K562 (cell line): ENCODE measurements around the gene PUM2. TPM values are rescaled to one million over a fixed set of nuclear protein-coding genes. Genes with fewer than 3 reads are reported as not detected.

Experiments
- BRD9 ChIP-seq: fragments of 450-650 bp; IDR thresholded peaks from 2 replicates; pipeline ENCODE4 v1.6.1; 2018; ENCODE audit warnings: low read depth; ENCODE audit not compliant: partially characterized antibody
- ESRRA ChIP-seq: fragments of 450-650 bp; IDR thresholded peaks from 2 replicates; pipeline ENCODE4 v1.6.1; 2014; ENCODE audit warnings: low read depth, mild to moderate bottlenecking, moderate library complexity, borderline replicate concordance
- GTF2F1 ChIP-seq: IDR thresholded peaks from 2 replicates; pipeline ENCODE4 v1.6.1; 2011; ENCODE audit warnings: low read depth, low read length, improper control_type of control experiment
- MEF2A ChIP-seq: IDR thresholded peaks from 2 replicates; pipeline ENCODE4 v1.6.1; 2011; ENCODE audit warnings: low read depth, mild to moderate bottlenecking, low read length, moderate library complexity; ENCODE audit not compliant: control insufficient read depth
- NFE2L1 ChIP-seq: fragments of 450-650 bp; IDR thresholded peaks from 2 replicates; pipeline ENCODE4 v1.6.1; 2016; ENCODE audit warnings: missing genetic modification characterization, low read depth, mild to moderate bottlenecking, missing compliant biosample characterization, moderate library complexity, borderline replicate concordance
- OTX1 ChIP-seq: fragments of 450-650 bp; formaldehyde crosslinking; IDR thresholded peaks from 2 replicates; pipeline ENCODE4 v1.4.0; 2022; ENCODE audit warnings: mild to moderate bottlenecking
- POLR2AphosphoS5 ChIP-seq: IDR thresholded peaks from 2 replicates; pipeline ENCODE4 v1.6.1; 2011; ENCODE audit warnings: mild to moderate bottlenecking, low read depth, low read length, moderate library complexity; ENCODE audit not compliant: control insufficient read depth, insufficient read depth
- RERE ChIP-seq: sonication (generic); formaldehyde crosslinking; IDR thresholded peaks from 2 replicates; pipeline ENCODE4 v1.8.0; 2023; ENCODE audit warnings: missing genetic modification reagents, mild to moderate bottlenecking, borderline replicate concordance
- SNIP1 ChIP-seq: fragments of 450-650 bp; IDR thresholded peaks from 2 replicates; pipeline ENCODE4 v1.7.1; 2017; ENCODE audit warnings: low read depth, mild to moderate bottlenecking
- TFE3 ChIP-seq: fragments of 450-650 bp; formaldehyde crosslinking; IDR thresholded peaks from 2 replicates; pipeline ENCODE4 v1.4.0; 2020; ENCODE audit warnings: mild to moderate bottlenecking, mixed read lengths
- TSHZ1 ChIP-seq: fragments of 250-450 bp; sonication (Bioruptor Pico); IDR thresholded peaks from 2 replicates; pipeline ENCODE4 v1.4.0; 2020; ENCODE audit warnings: mild to moderate bottlenecking, moderate library complexity
- ZNF224 ChIP-seq: sonication (generic); formaldehyde crosslinking; IDR thresholded peaks from 2 replicates; pipeline ENCODE4 v1.8.0; 2022; ENCODE audit warnings: mild to moderate bottlenecking, missing genetic modification reagents
- ZNF395 ChIP-seq: fragments of 200-800 bp; sonication (Bioruptor generic); IDR thresholded peaks from 2 replicates; pipeline ENCODE4 v1.6.1; 2017; ENCODE audit warnings: missing genetic modification characterization, missing compliant biosample characterization
- polyA plus RNA-seq, 8 experiments: library from polyadenylated mRNA; depleted of rRNA in 4 of 8; stranded (reverse) in 5 of 8; unstranded in 3 of 8; fragments of >200 nt; fragmentation: Nextera tagmentation in 2 of 8; fragmentation: Illumina TruSeq in 1 of 8; extraction: Ambion mirVana in 2 of 8; extraction: Trizol in 1 of 8; gene quantifications; 2 replicates each; pipeline versions ENCODE4 v1.2.1 to v1.2.3, GENCODE V29; 2011 to 2014; ENCODE audit warnings: inconsistent platforms in 1 of 8, missing spikeins in 1 of 8
- total RNA-seq, 7 experiments: library from RNA; depleted of rRNA in 6 of 7; stranded (reverse); fragments of >200 nt in 6 of 7; fragmentation: Illumina TruSeq in 2 of 7; extraction: Trizol in 2 of 7; gene quantifications; 2 replicates each; pipeline versions ENCODE4 v1.2.1 to v1.2.3, GENCODE V29; 2011 to 2021; ENCODE audit warnings: low replicate concordance in 1 of 7

Gene PUM2
- total and polyA plus RNA-seq, 9 of the 15 experiments (the other 6 are each of a cell fraction or from before 2014, with no cell fraction given), result 13.4 to 61.9 (median 28.3) TPM

- no peak for TF ChIP-seq TSHZ1 (CRISPR knock-in tag)
- TF ChIP-seq BRD9, result no peak
- TF ChIP-seq ZNF395 (CRISPR knock-in tag), result 0 out of 2 replicates have a peak, but pooled peaks have one; percentile 19
- TF ChIP-seq RERE (CRISPR knock-in tag), result no peak
- peak; percentile 58 for TF ChIP-seq POLR2AphosphoS5
- TF ChIP-seq GTF2F1, result peak; percentile 60; the same call in 1 of the 2 replicates
- peak; percentile 76; the same call in 1 of the 2 replicates for TF ChIP-seq SNIP1
- peak; percentile 79; the same call in 1 of the 2 replicates for TF ChIP-seq ZNF224 (CRISPR knock-in tag)
- TF ChIP-seq NFE2L1 (tag), result no peak
- no peak for TF ChIP-seq MEF2A
- TF ChIP-seq OTX1, result no peak
- TF ChIP-seq TFE3 (CRISPR knock-in tag), result peak; percentile 9; the same call in 1 of the 2 replicates
- TF ChIP-seq ESRRA, result peak; percentile 56; the same call in 1 of the 2 replicates
These were observed at the start of gene PUM2 (continued) for GRCh38 chr2:20350753-20351554.
